ENCODE measurements around the gene RFT1.
A peak's percentile ranks its signal among the peaks of the same experiment; 100 is the strongest.
"Not testable (repeated sequence)": the region's sequence is repeated elsewhere in the genome, so short reads cannot be mapped to it uniquely, and the experiment has no call there.

The RFT1 gene

GRCh38 chr3:53162672-53163443, 32.6 kb upstream of the RFT1 start:
- DNase-seq (ENCODE audit: low read depth) = no peak

- DNase-seq (ENCODE audit: low read depth) = peak; percentile 20
Observed at GRCh38 chr3:53161820-53162671, 31.8 kb upstream of the RFT1 start.

DNA sequence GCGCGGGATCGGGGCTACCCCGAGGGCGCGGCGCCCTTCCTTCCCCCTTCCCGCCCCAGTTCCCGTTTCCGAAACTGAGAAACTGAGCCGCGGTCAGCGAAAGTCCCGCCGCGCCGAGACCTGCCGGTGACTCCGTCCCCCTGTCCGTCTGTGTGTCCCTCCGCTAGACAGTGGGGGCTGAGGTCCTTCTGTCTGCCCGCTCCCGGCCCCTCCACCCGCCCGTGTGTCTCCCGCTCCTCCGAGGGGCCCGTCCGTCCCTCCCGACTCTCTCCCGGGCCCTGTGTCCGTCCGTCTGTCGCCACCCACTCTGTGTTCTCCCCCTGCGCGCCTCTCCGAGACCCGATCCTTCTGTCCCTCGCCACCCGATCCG, 31.2 kb upstream of the RFT1 start:
- no peak for DNase-seq (ENCODE audit: low read depth)

DNA sequence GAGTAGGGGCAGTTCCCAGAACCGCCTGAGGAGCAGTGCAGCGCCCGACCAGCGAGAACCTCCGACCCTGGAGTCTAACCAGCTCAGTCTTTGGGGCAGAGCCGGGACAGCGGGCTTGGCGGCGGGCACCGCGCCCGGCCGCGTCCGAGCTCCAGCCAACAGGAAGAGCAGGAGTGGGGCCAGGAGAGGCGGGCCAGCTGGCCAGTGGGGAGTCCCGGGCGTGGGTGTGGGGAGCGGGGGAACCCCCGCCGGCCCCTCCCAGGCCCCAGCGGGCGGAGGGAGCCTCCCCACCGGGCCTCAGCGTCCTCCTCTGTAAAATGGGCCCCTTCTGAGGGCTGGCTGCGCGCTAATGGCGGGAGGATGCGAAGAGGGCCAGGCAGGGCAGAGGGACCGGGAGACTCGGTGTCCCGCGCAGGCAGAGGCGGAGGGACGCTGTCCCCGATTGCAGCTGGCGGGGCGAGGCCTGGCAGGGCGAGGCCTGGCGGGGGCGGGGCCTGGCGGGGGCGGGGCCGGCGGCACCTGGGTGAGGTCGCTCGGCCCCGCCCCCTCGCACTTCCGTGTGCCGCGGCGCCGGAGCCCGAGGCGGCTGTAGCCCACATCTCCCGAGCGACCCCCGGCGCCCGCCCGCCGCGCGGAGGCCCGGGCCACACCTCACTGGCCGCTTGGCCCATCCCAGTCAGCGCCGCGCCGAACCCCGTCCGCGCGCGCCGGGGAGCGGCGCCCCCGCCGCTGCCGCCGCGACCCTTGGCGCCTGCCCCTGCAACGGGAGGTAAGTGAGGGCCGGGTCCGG, 30.6 kb upstream of the RFT1 start, which contains the start of gene PRKCD:
TSS of gene PRKCD (plus strand) at position 550 of the 790 bp plus-strand sequence. CDS start 17,214 bp downstream, outside the sequence.
- DNase-seq (ENCODE audit: low read depth) = peak; percentile 74

DNA sequence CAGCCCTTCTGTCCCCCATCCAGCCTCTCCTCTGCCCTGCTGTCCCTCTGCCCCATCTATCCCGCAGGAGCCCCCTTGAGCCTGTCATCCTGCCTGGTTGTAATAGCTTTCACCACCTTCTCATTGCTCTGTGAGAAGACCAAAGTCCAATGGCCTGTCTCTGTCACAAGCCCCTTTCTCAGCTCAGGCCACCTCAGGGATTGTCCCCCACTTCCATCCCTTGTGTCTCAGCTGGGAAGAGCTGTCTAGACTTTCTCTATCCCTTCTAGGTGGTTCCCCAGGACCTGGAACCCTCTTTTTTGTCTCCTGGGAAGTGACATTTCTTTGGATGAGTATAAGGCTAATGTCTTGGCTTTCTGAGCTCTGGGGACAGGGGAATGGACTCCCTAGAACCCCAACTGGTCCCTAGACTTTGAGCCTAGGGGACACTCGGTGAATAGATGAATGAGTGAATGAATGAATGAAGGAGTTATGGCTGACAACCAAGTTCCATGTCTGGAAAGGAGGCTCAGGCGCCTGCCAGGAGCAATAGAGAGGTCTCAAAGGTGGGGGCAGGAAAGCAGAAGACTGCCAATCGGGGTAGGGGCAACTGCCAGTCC, 29.9 kb upstream of the RFT1 start:
- no peak for DNase-seq (ENCODE audit: low read depth)

DNA sequence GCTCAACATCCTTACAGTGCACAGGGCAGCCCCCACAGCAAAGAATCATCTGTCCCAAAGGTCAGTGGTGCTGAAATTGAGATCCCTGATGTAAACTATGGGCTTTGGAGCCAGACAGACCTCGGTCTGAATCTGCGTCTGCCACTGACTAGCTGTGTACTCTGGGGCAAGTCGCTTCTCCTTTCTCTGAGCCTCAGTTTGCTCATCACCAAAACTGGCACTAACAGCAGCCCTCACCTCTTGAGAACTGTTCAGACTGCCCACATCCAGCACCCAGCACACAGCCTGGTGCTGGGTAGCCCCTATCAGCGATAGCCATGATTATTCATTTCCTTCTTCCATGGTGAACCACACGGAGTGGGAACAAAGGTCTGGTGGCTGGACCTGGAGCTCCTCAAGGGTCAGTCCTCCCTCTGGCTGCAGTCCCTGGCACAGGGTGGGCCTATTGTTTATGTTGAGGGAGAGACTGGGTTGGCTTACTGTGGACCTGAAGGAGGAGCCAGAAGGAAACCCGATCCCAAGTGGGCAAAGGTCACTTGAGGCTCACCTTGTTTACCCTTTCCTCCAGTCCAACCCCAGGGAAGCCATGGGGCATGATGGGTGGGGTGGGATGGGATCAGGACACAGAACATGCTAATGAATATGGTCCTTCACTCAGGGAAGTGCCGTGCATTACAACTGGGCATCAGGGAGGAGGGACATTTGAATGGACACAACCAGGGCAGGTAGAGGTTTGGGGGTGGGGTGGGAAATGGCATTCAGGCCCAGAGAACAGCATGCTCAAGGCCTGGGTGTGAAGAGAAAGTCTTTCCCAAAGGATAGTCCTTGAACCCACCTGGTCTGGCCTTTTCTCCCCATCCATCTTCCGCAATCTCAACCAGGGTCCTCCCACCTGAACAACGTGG, 29.2 kb upstream of the RFT1 start:
- DNase-seq (ENCODE audit: low read depth) = no peak

DNA sequence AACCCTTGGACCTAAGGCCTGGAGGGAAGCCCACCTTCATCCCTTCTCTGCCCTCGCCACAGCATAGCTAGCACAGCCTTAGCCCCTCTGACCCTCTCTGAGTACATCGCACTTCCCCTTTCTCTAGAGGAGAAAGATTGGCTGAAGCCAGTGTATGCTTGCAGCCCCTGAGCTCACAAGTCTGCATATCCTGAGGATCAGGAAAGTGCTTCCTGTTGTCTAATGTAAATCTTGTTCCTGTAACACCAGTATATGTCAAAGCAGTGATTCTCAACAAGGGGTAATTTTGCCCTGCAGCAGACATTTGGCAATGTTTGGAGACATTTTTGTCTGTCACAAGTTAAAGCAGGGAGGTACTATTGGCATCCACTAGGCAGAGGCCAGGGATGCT, 28.5 kb upstream of the RFT1 start:
- DNase-seq (ENCODE audit: low read depth) = no peak

DNA sequence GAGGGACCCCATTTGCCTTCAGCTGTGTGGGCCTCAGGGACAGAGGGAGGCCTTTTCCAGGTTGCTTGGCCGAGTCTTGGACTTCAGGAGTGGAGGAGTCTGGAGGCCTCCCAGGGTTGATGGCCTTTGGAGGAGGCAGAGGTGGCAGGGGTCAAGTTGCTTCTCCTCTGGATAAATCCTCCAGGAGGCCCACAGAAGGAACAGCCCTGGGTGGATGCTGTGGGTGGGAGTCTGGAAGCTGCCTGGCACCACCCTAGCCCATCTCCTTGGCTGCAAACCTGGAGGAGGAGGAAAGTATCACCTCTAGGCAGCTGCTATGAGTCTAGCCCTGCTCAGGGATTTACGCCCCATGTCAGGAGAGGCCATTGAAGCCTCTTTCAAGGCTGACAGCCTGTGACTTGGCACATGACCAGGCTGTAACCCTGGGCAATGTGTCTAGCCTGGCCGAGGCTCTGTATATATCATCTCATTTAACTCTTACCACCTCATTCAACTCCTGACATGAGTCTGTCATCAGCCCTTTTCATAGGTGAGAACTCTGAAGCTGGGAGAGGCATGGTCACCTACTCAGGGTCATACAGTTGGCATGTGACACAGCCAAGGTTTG, 27.8 kb upstream of the RFT1 start:
- DNase-seq (ENCODE audit: low read depth) = no peak

DNA sequence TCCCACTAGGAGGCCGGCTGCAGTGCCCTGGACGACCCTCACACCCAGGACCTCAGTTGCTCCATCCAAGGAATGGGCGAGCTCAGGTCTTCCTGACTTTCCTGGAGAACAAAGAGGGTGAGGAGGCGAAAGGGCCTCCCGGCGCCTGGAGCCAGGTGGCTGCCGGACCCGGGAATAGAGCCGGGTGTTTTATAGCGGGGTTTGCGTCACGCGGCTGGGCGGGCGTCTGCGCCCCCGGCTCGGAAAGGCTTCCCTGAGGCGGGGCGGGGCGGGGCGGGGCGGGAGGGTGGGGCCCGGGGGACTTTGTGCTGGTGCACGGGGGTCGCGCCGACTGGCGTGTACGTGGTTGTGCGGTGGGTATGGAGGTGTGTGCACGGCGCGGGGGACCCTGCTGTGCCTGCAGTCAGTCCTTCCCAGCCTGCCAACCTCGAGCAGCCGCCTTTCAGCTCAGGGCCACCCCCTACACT, 26.2 kb upstream of the RFT1 start:
- no peak for DNase-seq (ENCODE audit: low read depth)

- no peak for DNase-seq (ENCODE audit: low read depth)
Observed at GRCh38 chr3:53155760-53156159, 25.5 kb upstream of the RFT1 start.

GRCh38 chr3:53154881-53155285, 24.6 kb upstream of the RFT1 start:
- DNase-seq (ENCODE audit: low read depth) = no peak

GRCh38 chr3:53153980-53154379, 23.7 kb upstream of the RFT1 start:
- DNase-seq (ENCODE audit: low read depth) = no peak

- no peak for DNase-seq (ENCODE audit: low read depth)
Observed at GRCh38 chr3:53153264-53153823, 23.1 kb upstream of the RFT1 start.

DNA sequence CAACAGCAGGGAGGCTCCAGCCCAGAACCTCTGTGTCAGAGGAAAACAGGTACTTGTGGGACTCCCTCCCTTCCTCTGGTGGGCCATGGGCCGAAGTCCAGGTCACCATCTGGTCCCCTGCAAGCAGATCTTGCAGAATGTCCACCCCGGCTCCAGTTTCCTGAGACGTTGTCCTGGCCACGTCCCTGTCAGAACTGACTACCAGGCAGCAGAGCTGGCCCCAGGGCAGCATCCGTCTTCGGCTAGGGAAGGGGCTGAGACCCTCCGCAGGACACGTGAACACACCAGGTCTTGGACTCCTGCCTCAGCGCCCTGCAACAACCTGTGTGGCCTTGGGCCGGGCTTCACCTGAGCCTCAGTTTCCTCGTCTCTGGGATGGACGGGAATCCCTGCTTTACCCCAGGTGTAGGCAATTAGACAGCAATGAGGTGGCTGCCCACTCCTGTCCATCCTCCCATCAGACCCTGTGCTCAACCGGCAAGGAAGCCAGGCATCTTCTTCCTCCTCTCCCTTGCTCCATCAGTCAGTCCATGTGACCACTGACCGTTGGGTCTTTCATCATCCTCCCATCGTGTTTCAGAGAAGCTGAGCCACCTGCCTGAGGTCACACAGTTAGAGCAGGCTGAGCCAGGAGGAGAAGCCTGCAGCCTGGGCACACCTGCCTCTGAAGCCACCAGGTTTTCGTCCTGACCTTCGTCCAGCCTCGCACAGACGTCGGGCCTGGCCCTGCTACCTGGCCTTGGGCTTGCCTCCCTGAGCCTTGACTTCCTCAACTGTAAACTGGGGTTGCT, 21.8 kb upstream of the RFT1 start:
- no peak for DNase-seq (ENCODE audit: low read depth)

DNA sequence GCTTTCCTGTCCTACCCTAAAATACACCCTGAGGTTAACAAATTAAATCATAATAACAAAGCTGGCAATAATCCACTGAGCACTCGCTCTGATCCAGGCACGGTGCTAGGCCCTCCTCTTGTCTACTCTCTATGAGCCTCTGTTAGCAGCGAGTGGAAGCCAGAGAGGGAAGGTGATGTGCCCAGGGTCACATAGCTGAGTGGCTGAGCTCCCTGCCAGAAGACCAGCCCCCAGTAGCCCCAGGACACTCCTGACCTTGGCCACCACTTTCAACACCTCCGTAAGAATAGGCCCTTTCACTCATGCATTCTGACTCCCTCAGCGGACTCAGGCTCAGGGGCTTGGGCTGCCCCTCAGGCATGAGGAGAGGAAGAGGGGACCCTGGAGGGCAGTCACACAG, 21.2 kb upstream of the RFT1 start:
- DNase-seq (ENCODE audit: low read depth) = no peak

GRCh38 chr3:53151086-53151438, 20.8 kb upstream of the RFT1 start:
- DNase-seq (ENCODE audit: low read depth) = not testable (repeated sequence)

- DNase-seq (ENCODE audit: low read depth) = no peak
Observed at GRCh38 chr3:53150247-53151085, 20.2 kb upstream of the RFT1 start.

DNA sequence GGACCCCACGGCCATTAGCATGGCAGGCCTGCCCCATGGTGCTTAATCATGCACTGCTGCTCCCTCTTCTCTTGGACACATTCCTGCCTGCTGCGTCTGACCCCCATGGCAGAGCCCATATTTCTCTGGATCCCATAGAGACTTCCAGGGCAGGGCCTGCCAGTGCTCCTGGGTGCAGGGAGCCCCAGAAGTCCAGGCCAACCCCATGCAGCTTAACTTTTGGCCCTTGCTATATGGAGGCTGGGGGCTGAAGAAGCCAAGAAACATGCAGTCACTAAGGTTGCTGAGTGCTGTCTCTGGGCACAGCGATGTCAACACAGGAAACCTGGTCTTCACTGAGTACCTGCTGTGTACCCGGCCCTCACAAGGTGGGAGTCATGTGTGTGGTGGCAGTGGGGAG, 19.5 kb upstream of the RFT1 start:
- no peak for DNase-seq (ENCODE audit: low read depth)

All from T-helper 22 cell (primary cell).